SK-N-MC (cell line): Measurements from ENCODE around the gene SLC37A1.

Experiments used
- EZH2 ChIP-seq: fragments of 200-600 bp; sonication (generic); IDR thresholded peaks from one replicate; pipeline ENCODE4 v1.6.1; 2017; ENCODE audit warnings: antibody characterized with exemption
- POLR2AphosphoS5 ChIP-seq: IDR thresholded peaks from 2 replicates; pipeline ENCODE4 v1.6.1; 2012; ENCODE audit warnings: mild to moderate bottlenecking, low read depth, low read length, borderline replicate concordance

GRCh38 chr21:42548687-42549406 is 35.2 kb downstream of the SLC37A1 start:
- TF ChIP-seq POLR2AphosphoS5, result no peak
- no peak for TF ChIP-seq EZH2
